HCT116 (cell line): ENCODE measurements around the gene NOP14. TPM values are rescaled to one million over a fixed set of nuclear protein-coding genes. Genes with fewer than 3 reads are reported as not detected.
A peak's percentile ranks its signal among the peaks of the same experiment; 100 is the strongest.

Experiments used
- ATAC-seq: fragments of 200-7000 bp; cut with Tn5 transposase; 2 replicates; pipeline ENCODE4 v1.9.1; 2020; ENCODE audit warnings: mild to moderate bottlenecking, moderate library complexity
- BruUV-seq: library from RNA; stranded (reverse); fragments of 400-500 nt; replicated peaks from 2 replicates; lab custom pipeline; 2021; lab: Mats Ljungman, UMichigan
- CTCF ChIA-PET: fragments of 300-600 bp; sonication (Branson Sonifier 250); formaldehyde crosslinking; loops from one replicate; lab custom pipeline; 2021; ENCODE audit warnings: antibody characterized with exemption; lab: Charles Lee
- POLR2A ChIA-PET: fragments of 300-600, 350-600 bp; sonication (Branson Sonifier 250); formaldehyde crosslinking; loops from one replicate; lab custom pipeline; 2021; ENCODE audit warnings: antibody characterized with exemption; lab: Charles Lee
- RAD21 ChIA-PET, 2 experiments: fragments of 300-600 bp; sonication (Branson Sonifier 250); formaldehyde crosslinking; loops; one replicate each; lab custom pipeline; 2023; ENCODE audit warnings: low total read pairs in 2 of 2; ENCODE audit not compliant: uncharacterized antibody in 2 of 2, unreplicated experiment in 2 of 2, low non-redundant PET in 1 of 2; lab: Charles Lee
- DNase-seq: peaks from one replicate; pipeline ENCODE4 v3.0.0-alpha.2; 2010; ENCODE audit warnings: low read depth, low spot score
- H2AFZ ChIP-seq: fragments of 200-600 bp; shearing (Covaris generic), sonication (generic); 2 replicates; pipeline ENCODE4 v1.6.1; 2017; ENCODE audit warnings: low read depth, mixed run types, mixed read lengths, antibody characterized with exemption, low read length; ENCODE audit not compliant: poor library complexity, severe bottlenecking
- H3K27ac ChIP-seq: 2 replicates; pipeline ENCODE4 v1.5.1; 2012; ENCODE audit warnings: low read depth, low read length
- H3K27me3 ChIP-seq: fragments of 200-600 bp; sonication (generic); 2 replicates; pipeline ENCODE4 v1.6.1; 2016; ENCODE audit warnings: mixed run types, low read length, mixed read lengths; ENCODE audit not compliant: insufficient read depth
- H3K36me3 ChIP-seq, 2 experiments: fragments of 200-500 bp in 1 of 2; fragments of 200-600 bp in 1 of 2; sonication (Bioruptor generic) in 1 of 2; sonication (generic) in 1 of 2; 2 replicates each; pipeline versions ENCODE4 v1.5.1 to v1.6.1; 2014 to 2016; ENCODE audit warnings: low read length in 2 of 2, inconsistent platforms in 1 of 2, mixed read lengths in 1 of 2, mixed run types in 1 of 2; ENCODE audit not compliant: insufficient read depth in 2 of 2, control insufficient read depth in 1 of 2
- H3K4me1 ChIP-seq, 2 experiments: fragments of 200-600 bp in 1 of 2; sonication (generic) in 1 of 2; 2 replicates each; pipeline versions ENCODE4 v1.5.1 to v1.6.1; 2012 to 2017; ENCODE audit warnings: low read length in 2 of 2, inconsistent platforms in 1 of 2, mild to moderate bottlenecking in 1 of 2, mixed read lengths in 1 of 2, mixed run types in 1 of 2, moderate library complexity in 1 of 2; ENCODE audit not compliant: insufficient read depth in 2 of 2, control insufficient read depth in 1 of 2
- H3K4me2 ChIP-seq: fragments of 200-600 bp; sonication (generic); 2 replicates; pipeline ENCODE4 v1.6.1; 2017; ENCODE audit warnings: mixed run types, low read length, mixed read lengths
- H3K4me3 ChIP-seq, 2 experiments: fragments of 200-600 bp in 1 of 2; sonication (generic) in 1 of 2; replicated peaks in 1 of 2; 2 replicates each; pipeline ENCODE4 v1.5.1; 2011 to 2016; ENCODE audit warnings: low read length in 2 of 2, control low read depth in 1 of 2, low read depth in 1 of 2, mild to moderate bottlenecking in 1 of 2, mixed read lengths in 1 of 2, mixed run types in 1 of 2
- H3K79me2 ChIP-seq: fragments of 200-600 bp; sonication (generic); 2 replicates; pipeline ENCODE4 v1.6.1; 2017; ENCODE audit warnings: mild to moderate bottlenecking, mixed run types, low read length, moderate library complexity, mixed read lengths; ENCODE audit not compliant: insufficient read depth
- H3K9ac ChIP-seq: fragments of 200-600 bp; sonication (generic); 2 replicates; pipeline ENCODE4 v1.6.1; 2016; ENCODE audit warnings: low read length, mixed read lengths
- H3K9me2 ChIP-seq: fragments of 200-600 bp; sonication (generic), shearing (Covaris generic); 2 replicates; pipeline ENCODE4 v1.6.1; 2017; ENCODE audit warnings: mixed run types, mild to moderate bottlenecking, moderate library complexity; ENCODE audit not compliant: insufficient read depth
- H3K9me3 ChIP-seq, 2 experiments: fragments of 200-500 bp in 1 of 2; fragments of 200-600 bp in 1 of 2; sonication (Bioruptor generic) in 1 of 2; sonication (generic) in 1 of 2; 2 replicates each; pipeline ENCODE4 v1.6.1; 2014 to 2017; ENCODE audit warnings: low read length in 2 of 2, mixed read lengths in 2 of 2, inconsistent platforms in 1 of 2, low read depth in 1 of 2, mild to moderate bottlenecking in 1 of 2, mixed run types in 1 of 2, moderate library complexity in 1 of 2; ENCODE audit not compliant: control insufficient read depth in 1 of 2, insufficient read depth in 1 of 2
- H4K20me1 ChIP-seq: fragments of 200-600 bp; sonication (generic), shearing (Covaris generic); 2 replicates; pipeline ENCODE4 v1.6.1; 2017; ENCODE audit warnings: mixed run types, mild to moderate bottlenecking, moderate library complexity; ENCODE audit not compliant: insufficient read depth
- CBX3 ChIP-seq: IDR thresholded peaks from 2 replicates; pipeline ENCODE4 v1.6.1; 2012; ENCODE audit warnings: low read depth
- CEBPB ChIP-seq: IDR thresholded peaks from 2 replicates; pipeline ENCODE4 v1.6.1; 2012; ENCODE audit warnings: low read depth
- EZH2 ChIP-seq: fragments of 200-600 bp; sonication (generic); IDR thresholded peaks from 2 replicates; pipeline ENCODE4 v1.6.1; 2017; ENCODE audit warnings: antibody characterized with exemption, mixed run types
- FOSL1 ChIP-seq: IDR thresholded peaks from 2 replicates; pipeline ENCODE4 v1.6.1; 2012; ENCODE audit warnings: low read depth
- JUND ChIP-seq: IDR thresholded peaks from 2 replicates; pipeline ENCODE4 v1.6.1; 2012
- POLR2A ChIP-seq: IDR thresholded peaks from 2 replicates; pipeline ENCODE4 v1.7.0; 2011; ENCODE audit warnings: borderline replicate concordance; ENCODE audit not compliant: insufficient read depth, insufficient read length; ENCODE audit errors: extremely low read depth
- POLR2AphosphoS5 ChIP-seq: IDR thresholded peaks from 2 replicates; pipeline ENCODE4 v1.6.1; 2011; ENCODE audit warnings: mild to moderate bottlenecking, low read depth, low read length, moderate library complexity
- SP1 ChIP-seq: IDR thresholded peaks from 2 replicates; pipeline ENCODE4 v1.6.1; 2012; ENCODE audit warnings: low read depth
- ZFX ChIP-seq: fragments of 450-650 bp; IDR thresholded peaks from 2 replicates; pipeline ENCODE4 v1.6.1; 2017
- intact Hi-C: fragments of 100-400 bp; cut with micrococcal nuclease; formaldehyde crosslinking; loops from 2 replicates; pipeline ENCODE4 v1.10.0; 2022
- total RNA-seq: library from RNA; stranded (reverse); gene quantifications from one replicate; pipeline ENCODE4 v1.2.1, GENCODE V29; 2021; ENCODE audit not compliant: unreplicated experiment
- TF ChIP-seq, protein P1 (sequence below): IDR thresholded peaks from 2 replicates; pipeline ENCODE4 v1.6.1; 2011; ENCODE audit warnings: mild to moderate bottlenecking, low read length, moderate library complexity; ENCODE audit not compliant: insufficient replicate concordance; ENCODE audit errors: extremely low read depth
- TF ChIP-seq, protein P2 (sequence below), 3 experiments: fragments of 200-600 bp in 1 of 3; sonication (generic) in 1 of 3; IDR thresholded peaks in 2 of 3; conservative IDR thresholded peaks in 1 of 3; 2 replicates each; pipeline ENCODE4 v1.5.1; 2012 to 2017; ENCODE audit warnings: low read depth in 2 of 3, low read length in 2 of 3, antibody characterized with exemption in 1 of 3, borderline replicate concordance in 1 of 3, control low read depth in 1 of 3, mild to moderate bottlenecking in 1 of 3, mixed read lengths in 1 of 3, mixed run types in 1 of 3, moderate library complexity in 1 of 3; ENCODE audit not compliant: insufficient read depth in 1 of 3
- TF ChIP-seq, protein P3 (sequence below): IDR thresholded peaks from 2 replicates; pipeline ENCODE4 v1.6.1; 2012; ENCODE audit warnings: low read depth

NOP14 gene
- total RNA-seq, 1 experiment from 2014 or later: 67.3 TPM

DNA sequence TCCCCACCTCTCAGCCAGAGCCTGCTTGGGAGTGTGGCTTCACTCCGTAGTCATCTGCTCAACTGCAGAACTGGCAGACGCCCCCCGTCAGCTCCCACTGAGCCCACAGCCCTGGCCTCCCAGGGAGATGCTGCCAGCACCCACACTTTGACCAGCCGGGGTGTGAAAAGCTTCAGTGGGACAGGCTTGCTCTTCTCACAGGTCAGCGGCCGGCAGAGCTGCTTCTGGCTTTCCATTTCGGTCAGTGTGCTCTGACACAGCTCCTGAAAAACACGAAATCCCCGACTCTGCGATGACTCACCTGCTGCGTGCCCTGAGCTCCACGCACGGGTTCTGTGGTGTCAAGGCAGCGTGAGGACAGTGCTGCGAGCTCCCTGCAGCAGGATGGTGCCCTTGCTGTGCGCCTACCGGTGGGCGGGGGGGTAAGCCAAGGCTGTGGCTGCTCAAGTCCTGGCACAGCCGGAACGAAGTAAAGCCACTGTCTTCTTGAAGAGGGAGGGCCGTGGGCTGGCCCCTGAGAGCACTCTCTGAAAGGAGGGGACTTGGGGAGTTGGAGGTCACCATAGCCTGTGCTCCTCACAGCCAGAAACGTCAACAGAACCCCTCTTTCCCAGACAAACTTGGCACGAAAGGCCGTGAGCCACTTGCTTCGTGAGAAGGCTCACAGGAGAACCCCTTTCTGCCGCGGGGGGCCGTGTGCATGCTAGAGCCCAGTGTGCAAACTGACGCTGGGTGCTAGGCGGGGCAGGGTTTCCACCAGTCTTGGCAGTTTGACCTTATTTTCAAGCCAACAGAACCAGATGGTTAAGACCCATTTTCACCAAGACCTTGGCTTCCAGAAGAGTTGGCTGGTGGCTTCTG is 23.6 kb downstream of the NOP14 start:
- H3K4me1 ChIP-seq: peaks cover 24 to 32% of the 10 kb centered on the region in 2 experiments
- ChIA-PET RAD21 (no interaction called here), POLR2A (no interaction called here), CTCF (no interaction called here)
- peaks cover 5% of the 10 kb centered on the region; the same call in 1 of the 2 replicates for H4K20me1 ChIP-seq
- H3K9me3 ChIP-seq: no peaks in the 10 kb centered on the region
- H3K4me3 ChIP-seq: no peak overlapping the region
- intact Hi-C loops: no loop called here
- BruUV-seq: no TSS peak
- ATAC-seq (no peak), DNase-seq (no peak)
- no peak overlapping the region for H3K9ac ChIP-seq
- H3K9me2 ChIP-seq: no peaks in the 10 kb centered on the region
- H3K36me3 ChIP-seq: peaks cover 39 to 64% of the 10 kb centered on the region in 2 experiments
- H3K27ac ChIP-seq: peak overlapping the region; percentile 27; the same call in 1 of the 2 replicates
- no peaks in the 10 kb centered on the region for H3K27me3 ChIP-seq
- H2AFZ ChIP-seq: no peak overlapping the region
- H3K4me2 ChIP-seq: no peak overlapping the region
- H3K79me2 ChIP-seq: peaks cover 26% of the 10 kb centered on the region
- TF ChIP-seq CBX3 (no peak), ZFX (no peak), EZH2 (no peak), POLR2AphosphoS5 (0 out of 2 replicates have a peak, but pooled peaks have one; percentile 7)
- TF ChIP-seq, protein P1, sequence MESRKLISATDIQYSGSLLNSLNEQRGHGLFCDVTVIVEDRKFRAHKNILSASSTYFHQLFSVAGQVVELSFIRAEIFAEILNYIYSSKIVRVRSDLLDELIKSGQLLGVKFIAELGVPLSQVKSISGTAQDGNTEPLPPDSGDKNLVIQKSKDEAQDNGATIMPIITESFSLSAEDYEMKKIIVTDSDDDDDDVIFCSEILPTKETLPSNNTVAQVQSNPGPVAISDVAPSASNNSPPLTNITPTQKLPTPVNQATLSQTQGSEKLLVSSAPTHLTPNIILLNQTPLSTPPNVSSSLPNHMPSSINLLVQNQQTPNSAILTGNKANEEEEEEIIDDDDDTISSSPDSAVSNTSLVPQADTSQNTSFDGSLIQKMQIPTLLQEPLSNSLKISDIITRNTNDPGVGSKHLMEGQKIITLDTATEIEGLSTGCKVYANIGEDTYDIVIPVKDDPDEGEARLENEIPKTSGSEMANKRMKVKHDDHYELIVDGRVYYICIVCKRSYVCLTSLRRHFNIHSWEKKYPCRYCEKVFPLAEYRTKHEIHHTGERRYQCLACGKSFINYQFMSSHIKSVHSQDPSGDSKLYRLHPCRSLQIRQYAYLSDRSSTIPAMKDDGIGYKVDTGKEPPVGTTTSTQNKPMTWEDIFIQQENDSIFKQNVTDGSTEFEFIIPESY: no peak

DNA sequence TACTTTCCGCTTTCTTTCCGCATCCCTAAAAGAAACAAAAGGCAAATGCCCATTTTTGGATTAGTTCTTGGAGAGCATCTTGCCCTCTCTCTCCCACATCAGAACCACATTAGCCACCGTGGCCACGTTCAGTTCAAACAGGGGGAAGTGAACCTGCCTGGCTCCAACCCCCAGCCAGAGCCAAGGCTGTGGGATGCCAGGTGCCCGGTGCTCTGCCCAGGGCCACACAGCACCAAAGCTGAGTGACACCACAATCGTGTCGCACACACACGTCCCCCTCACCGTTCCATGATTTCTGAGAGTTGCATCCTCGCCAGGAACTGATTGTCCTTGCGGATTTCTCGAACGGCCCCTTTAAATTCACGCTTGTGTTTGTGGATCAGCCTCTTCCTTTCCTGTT is 24.3 kb downstream of the NOP14 start:
- ChIA-PET CTCF (no interaction called here), POLR2A (no interaction called here), RAD21 (no interaction called here)
- Histone ChIP-seq H3K27ac (peak overlapping the region; percentile 27; the same call in 1 of the 2 replicates), H3K9me3 (no peaks in the 10 kb centered on the region), H3K9me2 (no peaks in the 10 kb centered on the region), H3K9ac (no peak overlapping the region), H3K27me3 (no peaks in the 10 kb centered on the region), H3K4me2 (no peak overlapping the region), H2AFZ (no peak overlapping the region), H3K4me1 (peaks cover 24 to 32% of the 10 kb centered on the region in 2 experiments), H3K4me3 (no peak overlapping the region), H3K79me2 (peaks cover 28% of the 10 kb centered on the region), H4K20me1 (peaks cover 5% of the 10 kb centered on the region; the same call in 1 of the 2 replicates), H3K36me3 (peaks cover 34 to 60% of the 10 kb centered on the region in 2 experiments)
- DNase-seq: no peak
- no TSS peak for BruUV-seq
- intact Hi-C loops: no loop called here
- ATAC-seq: no peak
- TF ChIP-seq, protein P2, sequence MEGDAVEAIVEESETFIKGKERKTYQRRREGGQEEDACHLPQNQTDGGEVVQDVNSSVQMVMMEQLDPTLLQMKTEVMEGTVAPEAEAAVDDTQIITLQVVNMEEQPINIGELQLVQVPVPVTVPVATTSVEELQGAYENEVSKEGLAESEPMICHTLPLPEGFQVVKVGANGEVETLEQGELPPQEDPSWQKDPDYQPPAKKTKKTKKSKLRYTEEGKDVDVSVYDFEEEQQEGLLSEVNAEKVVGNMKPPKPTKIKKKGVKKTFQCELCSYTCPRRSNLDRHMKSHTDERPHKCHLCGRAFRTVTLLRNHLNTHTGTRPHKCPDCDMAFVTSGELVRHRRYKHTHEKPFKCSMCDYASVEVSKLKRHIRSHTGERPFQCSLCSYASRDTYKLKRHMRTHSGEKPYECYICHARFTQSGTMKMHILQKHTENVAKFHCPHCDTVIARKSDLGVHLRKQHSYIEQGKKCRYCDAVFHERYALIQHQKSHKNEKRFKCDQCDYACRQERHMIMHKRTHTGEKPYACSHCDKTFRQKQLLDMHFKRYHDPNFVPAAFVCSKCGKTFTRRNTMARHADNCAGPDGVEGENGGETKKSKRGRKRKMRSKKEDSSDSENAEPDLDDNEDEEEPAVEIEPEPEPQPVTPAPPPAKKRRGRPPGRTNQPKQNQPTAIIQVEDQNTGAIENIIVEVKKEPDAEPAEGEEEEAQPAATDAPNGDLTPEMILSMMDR (IDR thresholded peaks at IDR 0.05 in 2 of 3, conservative IDR thresholded peaks at IDR 0.05 in 1 of 3; ENCODE audit: borderline replicate concordance in 1 of 3, insufficient read depth in 1 of 3, low read depth in 2 of 3, low read length in 2 of 3): no peak
- TF ChIP-seq POLR2A (no peak), CEBPB (no peak), SP1 (no peak), JUND (no peak), FOSL1 (no peak), EZH2 (no peak)
- TF ChIP-seq, protein P3, sequence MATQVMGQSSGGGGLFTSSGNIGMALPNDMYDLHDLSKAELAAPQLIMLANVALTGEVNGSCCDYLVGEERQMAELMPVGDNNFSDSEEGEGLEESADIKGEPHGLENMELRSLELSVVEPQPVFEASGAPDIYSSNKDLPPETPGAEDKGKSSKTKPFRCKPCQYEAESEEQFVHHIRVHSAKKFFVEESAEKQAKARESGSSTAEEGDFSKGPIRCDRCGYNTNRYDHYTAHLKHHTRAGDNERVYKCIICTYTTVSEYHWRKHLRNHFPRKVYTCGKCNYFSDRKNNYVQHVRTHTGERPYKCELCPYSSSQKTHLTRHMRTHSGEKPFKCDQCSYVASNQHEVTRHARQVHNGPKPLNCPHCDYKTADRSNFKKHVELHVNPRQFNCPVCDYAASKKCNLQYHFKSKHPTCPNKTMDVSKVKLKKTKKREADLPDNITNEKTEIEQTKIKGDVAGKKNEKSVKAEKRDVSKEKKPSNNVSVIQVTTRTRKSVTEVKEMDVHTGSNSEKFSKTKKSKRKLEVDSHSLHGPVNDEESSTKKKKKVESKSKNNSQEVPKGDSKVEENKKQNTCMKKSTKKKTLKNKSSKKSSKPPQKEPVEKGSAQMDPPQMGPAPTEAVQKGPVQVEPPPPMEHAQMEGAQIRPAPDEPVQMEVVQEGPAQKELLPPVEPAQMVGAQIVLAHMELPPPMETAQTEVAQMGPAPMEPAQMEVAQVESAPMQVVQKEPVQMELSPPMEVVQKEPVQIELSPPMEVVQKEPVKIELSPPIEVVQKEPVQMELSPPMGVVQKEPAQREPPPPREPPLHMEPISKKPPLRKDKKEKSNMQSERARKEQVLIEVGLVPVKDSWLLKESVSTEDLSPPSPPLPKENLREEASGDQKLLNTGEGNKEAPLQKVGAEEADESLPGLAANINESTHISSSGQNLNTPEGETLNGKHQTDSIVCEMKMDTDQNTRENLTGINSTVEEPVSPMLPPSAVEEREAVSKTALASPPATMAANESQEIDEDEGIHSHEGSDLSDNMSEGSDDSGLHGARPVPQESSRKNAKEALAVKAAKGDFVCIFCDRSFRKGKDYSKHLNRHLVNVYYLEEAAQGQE: no peak
